GM18498 (cell line): ENCODE data around the gene WHRN.

Experiments
- ATAC-seq: cut with Tn5 transposase; IDR thresholded peaks from one replicate; pipeline ENCODE4 v1.9.1; 2021; ENCODE audit warnings: mild to moderate bottlenecking, moderate library complexity; ENCODE audit not compliant: unreplicated experiment

WHRN gene

DNA sequence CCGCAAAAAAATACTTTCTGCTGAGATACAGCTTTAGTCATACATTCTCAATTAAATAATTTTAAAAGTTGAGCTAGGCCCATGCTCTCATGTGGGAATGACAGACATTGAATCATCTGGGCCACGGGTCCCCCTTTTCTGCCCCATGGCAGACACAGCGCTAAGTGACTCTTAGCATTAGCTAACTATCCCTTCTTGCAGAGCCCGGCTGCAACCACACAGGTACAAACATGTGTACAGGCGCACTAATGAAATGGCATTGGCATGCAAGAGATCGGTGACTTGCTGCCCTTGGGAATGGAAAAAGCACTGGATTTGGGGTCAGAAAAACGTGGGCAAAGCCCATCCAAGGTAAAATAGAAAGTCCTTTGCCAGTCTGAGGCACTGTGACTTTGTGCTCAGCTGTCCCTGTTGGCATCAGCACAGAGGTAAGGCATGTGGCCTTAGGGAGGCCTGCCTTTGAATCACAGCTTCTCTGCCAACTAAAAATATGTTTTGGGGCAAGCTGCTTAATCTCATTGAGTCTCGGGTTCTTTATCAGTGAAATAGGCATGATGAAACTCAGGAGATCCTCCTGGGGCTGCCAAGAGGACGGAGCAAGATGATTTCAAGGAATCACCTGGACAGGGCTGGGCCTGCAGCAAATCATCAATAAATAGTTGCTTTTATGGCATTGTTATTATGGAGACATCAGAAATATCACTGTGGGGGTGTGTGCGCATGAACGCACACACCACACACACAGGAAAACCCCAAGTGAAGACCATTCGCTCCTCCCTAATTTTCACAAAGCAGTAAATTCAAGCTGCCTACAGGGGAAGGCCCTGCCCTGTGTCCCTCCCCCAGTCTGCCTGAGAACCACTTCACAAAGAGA lies 54.2 kb downstream of the WHRN start:
- ATAC-seq, result peak; percentile 65

DNA sequence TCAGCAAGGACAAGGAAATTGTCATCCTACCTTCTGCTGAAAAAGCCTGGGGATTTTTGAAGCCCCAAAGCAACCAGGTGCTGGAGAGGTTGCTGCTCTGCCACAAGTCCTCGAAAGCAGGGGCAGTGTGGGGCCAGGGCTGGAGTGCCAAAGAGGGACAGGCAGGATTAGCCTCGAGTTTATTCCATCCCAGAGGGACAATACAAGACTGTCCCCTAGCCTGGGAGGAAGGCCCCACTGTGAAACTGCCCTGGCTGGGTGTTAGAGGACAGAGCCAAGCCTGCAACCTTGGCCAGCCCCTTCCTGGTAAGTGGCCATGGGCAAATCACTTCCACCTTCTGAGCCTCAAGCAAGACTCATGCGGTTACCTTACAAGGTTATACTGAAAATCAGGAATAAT lies 55.1 kb downstream of the WHRN start:
- no peak for ATAC-seq

DNA sequence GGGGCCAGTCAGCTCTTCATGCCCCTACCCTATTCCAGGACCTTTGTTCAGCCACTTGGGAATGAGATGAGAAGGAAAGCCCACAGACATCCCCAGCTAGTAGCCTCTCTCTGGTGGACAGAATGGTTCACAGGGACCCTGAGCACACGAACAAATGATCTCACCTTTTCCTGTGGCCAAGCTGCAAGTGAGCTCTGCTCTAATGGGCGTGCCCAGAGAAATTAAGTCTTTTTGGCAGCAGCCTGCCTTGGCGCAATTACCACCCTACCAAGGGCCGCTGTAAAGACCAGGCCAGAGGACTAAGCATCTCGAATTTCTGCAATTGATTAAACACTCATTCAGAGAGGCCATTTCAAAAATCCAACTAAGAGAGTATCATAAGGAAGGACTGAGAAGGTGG lies 56.0 kb downstream of the WHRN start:
- no peak for ATAC-seq

DNA sequence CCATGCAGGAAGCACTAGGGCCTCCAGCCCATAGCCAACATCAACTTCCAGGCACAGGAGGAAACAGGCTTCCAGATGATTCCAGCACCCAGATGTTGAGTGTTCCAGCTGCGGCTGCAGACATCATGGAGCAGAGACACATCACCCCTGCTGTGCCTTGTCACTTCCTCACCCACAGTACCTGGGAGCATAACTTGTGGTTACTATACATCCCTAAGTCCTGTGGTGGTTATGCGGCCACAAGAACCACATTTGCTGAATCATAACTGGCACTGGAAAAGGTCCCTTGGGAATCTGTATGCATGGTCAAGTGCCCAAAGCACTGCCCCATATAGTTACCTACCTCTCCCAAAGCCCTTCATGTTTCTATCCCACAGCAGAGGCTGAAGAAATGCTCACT lies 56.6 kb downstream of the WHRN start:
- ATAC-seq, result no peak

DNA sequence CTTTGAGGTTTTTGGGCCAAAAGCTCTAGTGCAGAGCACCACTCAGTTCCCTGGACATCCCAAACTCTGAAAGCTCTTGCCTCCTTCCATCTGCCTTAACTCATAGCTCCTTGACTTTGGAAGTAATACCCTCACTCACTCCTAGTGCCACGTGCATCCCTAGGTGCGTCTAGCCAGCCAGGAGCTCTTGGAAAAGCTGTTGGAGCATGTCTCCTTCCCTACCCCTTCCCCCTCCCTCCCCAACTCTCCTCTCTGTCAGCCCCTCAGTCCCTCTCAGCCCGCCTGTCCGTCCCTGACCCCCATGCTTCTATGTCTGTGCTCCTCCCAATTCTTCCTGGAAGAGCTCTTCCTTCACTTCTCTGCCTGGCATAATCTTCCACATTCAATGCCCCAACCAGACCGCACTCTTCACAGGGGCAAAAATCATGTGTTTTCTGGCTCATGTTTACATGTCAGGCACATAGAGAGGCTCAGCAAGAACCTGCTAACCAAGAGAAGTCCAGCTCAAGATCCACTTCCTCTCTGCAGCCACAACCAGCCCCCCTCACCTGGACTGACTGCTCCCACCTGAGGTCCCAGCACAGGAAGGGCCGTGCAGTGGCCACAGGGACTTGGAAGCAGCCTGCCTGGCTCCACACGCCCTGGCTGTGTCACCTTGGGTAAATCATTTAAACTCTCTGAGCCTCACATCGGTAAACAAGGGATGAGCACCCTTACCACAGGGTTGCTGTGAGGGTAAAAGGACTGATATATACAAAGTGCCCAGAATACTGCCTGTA lies 58.4 kb downstream of the WHRN start:
- ATAC-seq, result no peak

DNA sequence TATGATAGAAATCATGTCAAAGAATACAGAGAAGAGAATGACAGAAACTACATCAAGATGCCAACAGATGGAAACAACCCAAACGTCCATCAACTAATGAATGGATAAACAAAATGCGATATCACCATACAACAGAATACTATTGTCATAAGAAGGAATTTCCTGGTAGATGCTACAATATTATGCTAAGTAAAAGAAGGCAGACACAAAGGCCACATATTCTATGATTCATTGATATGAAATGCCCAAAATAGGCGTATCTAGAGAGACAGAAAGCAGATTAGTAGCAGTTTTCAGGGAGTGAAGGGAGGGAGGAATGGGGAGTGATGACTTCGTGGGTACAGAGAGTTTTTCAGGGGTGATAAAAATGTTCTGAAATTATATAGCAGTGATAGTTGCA lies 59.2 kb downstream of the WHRN start:
- ATAC-seq, result no peak

DNA sequence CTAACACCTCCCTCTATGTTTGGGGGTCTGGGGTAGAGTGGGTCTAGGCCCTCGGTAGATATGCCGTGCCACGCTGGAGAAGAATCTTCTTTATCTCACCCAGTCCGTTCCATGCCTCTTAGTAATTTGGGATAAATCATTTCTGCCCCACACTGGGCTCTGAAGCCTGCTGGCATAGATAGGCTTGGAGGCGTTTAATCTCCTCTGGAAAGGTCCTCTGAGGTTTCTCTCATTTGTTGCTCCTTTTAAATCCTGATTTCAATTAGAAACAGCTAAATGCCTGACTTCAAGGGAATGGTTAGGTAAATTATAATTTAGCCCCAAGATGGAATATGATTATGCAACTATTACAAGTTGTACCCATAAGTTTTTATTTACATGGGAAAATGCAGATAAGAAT lies 59.7 kb downstream of the WHRN start:
- no peak for ATAC-seq

DNA sequence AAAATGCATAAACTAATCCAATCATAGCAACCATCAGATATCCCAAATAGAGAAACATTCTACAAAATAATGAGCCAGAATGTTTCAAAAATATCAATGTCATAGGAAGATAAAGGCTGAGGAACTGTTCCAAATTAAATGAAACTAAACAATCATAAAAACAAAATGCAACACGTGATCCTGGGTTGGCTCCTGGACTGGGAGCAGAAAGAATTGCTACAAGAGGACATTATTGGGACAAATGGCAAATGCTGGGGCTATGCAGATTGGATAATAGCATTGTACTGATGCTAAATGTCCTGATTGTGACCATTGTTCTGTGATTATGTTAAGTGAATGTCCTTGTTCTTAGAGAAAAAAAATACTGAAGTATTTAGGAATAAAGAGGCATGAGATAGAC lies 63.3 kb downstream of the WHRN start:
- no peak for ATAC-seq

DNA sequence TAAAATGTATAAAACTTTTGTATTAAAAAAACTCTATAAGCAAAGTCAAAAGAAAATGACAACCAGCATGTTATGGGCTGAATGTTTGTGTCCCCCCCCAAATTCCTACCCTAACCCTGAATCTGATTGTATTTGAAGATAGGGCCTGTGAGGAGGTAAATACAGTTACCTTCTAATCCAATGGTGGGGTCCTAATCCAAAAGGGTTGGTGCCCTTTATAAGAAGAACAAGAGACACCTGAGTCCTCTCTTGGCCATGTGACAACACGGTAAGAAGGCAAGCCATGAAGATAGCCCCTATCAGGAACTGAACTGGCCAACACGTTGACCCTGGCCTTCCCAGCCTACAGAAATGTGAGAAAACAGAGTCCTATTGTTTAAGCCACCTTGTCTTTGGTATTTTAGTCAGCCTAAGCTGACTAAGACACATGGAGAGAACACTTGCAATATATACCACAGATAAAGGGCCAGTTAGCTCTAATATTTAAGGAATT lies 67.8 kb downstream of the WHRN start:
- ATAC-seq, result no peak

DNA sequence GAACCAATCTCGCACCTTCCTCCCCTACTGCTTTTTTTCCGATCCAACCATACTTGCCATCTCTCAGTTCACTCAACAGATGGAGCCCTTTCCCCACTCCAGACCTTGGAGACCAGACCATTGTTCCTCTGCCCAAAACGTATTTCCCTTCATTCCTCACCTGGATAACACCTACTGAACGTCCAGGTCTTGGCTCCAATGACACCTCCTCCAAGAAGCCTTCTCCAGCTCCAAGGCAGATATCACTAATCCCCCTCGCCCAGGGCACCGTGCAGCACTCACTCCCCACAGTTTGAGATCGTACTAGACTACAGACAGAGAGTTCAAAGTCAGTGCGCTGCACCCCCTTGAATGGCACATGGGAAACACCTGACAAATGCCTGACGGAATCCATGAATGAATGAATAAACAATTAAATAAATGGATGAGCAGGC lies 70.4 kb downstream of the WHRN start:
- ATAC-seq, result no peak

DNA sequence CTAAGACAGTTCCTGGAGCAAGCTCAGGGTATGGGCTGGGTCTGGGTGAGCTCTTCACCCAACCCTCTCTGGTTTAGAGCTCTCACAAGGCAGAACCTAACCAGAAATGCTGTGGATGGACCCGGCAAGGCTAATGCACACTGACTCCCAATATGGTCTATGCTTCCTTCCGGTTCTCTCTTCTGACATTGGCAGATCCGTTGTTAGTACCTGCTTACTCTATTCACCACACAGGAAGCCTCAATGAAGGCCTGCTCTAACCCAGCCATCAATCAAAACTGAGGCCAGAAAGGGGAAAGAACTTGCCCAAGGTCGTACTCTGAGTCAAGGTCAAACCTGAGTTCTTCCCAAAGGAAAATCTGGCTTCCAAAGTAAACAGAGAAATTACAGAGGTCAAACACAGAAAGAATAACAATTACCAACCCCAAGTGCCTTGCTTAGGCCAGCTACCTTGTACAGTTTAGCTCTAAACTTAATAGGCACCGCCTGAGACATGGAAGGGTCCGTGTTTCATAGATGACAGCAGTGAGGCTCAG lies 71.5 kb downstream of the WHRN start:
- ATAC-seq, result peak; percentile 83

DNA sequence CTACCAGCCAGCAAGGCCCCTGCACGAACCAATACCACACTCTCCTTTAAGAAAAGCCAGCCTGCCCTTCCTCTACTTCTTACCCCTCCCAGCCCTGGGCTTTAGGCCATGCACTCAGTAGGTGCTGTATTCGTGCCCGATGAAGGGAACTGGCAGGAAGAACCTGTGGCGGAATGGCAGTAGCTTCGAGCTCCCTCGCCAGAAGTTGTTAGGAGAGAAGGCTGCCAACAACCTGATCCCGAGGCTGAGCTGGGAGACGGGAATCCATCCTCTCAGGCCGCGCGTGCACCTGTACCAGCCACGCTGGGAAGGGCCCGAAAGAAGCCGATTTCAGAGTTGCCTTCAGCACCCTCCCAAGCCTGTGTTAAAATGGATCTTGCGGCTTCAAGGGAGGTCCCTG lies 72.2 kb downstream of the WHRN start:
- ATAC-seq, result no peak

DNA sequence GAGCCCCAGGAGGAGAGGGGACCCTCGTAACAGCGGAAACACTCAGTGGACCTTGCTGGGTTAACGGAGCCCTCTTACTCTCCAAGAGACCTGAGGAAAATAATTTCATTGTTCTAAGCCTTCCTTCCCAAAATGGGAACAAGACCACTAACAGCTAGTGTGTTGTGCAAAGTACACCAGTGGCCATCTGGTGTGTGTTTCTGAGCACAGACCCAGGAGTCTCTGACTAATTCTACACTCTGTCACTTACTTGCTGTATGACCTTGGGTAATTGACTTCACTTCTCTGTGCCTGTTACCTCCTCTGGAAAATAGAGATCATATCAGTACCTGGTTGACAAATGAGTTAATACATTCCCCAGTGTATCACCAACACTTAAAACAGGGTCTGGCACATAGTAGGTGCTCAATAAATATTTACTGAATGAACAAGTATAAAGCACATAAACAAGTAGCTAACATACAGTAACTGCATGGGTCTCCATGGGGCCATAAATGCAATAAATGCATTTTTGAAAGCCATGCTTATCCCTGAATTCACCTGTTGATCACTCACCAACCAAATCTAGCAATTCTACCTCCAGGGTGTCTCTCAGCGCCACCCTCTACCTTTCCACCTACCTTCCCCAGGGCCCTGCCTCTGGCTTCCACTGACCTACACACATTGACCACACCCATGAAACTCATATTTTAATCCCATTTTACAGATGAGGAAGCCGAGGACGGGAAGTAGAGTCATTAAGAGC lies 72.8 kb downstream of the WHRN start:
- ATAC-seq, result no peak

DNA sequence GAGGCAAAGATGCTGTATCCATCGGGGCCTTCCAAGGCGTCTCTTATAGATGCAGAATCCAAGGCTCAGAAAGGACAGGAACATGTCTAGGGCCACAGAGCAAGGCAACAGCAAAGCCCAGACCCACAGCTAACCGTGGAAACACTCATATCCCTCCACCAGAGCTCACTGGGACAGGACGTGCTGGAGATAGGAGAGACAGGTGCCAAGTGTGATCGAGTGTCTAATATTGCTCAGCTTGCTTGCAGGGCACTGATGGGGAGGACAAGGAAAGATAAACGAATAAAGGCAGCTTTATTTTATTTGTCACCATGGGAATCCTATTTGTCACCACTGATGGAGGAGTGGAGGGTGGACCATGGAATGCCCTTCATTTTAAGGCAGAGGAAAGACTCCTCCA lies 73.5 kb downstream of the WHRN start:
- no peak for ATAC-seq

DNA sequence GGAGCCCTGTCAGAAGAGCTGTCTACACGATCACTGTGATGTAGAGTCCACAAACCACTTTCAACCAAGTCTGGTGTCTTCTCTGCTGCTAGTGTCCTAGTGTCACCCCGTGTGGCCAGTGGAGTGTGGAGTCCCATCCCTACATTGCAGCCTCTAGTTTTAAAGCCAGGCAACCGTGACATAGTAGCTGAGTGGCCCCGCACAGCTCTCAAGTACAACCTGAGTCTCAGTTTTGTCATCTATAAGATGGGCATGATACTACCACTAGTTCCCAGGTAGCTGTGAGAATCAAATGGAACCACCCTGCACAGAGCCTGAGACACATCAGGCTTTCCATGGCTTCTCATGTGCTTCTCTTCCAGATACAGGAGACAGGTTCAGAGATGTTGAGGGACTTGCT lies 74.3 kb downstream of the WHRN start:
- no peak for ATAC-seq

DNA sequence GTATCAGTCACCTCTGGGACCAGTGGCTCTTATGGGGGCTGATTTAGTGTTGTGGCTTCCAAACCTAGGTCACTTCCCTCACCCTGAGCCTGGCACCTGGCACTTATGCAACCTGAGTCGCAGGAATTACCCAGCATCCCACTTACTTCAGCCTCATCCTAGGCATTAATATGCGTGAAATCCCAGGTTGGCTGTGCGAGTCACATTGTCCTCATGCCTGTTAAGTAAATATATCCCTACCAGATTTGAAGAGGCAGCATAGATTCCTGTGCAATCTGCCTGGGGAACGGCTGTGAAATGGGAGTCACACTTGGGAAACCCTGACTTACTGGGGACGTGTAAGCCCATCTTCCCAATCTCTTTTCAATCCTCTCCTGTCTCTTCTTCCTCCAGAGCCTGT lies 74.8 kb downstream of the WHRN start:
- ATAC-seq, result no peak

DNA sequence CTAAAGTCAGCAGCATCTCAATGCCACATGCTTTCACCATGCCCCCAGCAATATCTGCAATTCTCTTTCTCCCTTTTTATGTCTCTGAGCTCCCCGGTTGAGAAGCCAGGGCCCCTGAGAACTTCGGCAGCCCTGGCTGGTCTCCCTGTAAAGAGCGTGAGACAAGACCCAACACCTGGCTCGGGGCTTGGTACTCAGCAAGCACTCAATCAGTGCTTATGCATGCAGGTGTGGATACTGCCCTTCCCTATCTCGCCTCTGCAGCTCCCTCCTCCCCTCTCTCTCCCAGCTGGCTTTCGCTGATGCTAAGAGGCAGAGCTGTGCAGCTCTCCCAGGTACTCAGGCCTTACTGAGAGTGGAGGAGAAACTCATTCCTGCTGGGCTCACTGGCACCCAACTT lies 75.8 kb downstream of the WHRN start:
- no peak for ATAC-seq

DNA sequence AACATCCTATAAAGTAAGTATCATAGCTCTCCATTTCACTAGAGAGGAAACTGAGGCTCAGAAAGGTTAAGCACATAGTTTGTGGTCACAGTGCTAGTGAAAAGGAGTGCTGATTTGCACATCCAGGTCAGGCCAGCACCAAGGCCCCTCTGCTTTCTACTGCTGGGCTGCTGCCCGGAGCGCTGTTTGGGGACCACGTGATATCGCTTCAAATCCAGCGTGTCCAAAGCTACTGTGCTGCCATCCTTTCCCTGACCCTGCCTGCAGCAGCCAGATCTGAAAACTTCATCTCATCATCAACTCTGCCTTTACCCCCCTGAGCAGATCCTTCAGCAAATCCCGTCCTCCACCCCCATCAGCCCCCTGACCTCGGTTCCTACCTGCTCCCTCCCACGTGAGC lies 76.8 kb downstream of the WHRN start:
- no peak for ATAC-seq

DNA sequence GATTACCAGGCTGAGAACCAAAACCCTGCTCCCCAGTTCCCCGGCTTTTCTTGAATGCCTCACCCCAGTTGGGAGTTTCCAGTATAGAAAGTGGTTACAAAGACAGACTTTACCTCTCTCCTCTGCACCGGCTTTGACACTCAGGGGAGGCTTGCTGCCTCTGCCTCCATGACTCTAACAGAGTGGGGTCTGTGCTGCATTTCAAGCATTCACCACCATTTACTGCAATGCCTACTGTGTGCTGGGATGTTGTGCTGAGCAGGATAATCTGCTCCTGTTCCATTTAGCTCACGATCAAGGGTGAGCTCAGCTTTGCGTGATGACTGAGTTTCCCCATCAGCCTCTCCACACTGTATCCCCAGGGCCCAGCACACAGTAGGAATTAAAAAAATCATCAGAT lies 77.6 kb downstream of the WHRN start:
- no peak for ATAC-seq

DNA sequence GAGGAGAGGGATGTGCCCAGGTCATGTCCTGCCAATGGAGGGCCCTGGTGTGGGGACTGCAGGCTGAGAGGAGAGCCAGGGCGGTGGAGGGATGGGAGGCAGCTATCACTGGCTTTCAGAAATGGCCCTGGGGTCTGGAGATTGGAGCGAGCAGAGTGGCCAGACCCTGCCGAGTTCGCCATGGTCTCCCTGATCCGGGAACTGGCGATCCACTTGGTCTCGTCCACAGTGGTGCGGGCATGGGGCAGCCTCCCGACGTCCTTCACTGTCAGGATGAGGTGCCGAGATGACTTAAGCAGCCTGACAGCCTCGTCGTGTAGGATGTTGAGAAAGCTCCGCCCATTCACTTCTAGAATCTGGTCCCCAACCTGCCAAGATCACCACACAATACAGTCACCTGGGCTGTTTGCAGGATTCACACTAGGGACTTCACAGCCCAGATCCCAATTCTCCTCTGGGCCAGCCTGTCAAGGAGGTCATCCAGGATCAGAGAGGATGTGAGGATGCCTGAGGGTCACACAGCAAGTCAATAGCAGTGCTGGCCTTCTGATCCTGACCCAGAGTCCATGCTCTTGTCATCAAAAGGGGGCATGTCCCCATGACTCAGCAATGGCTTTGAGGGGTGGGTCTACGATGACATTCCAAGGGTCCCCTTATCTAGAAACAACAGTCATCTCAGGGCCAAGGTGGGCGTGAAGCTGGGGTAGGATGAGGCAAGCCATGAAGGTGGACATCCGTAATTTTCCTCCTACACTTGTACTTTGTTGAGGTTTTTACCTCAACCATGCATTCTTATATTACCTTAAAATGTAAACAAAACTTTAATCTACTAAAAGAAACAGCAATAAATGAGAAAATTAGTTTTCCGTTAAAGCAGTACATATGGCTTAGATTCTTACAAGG lies 79.0 kb downstream of the WHRN start:
- no peak for ATAC-seq
